NCI-H446 (cell line): ENCODE results near the gene DUSP28.
A peak's percentile ranks its signal among the peaks of the same experiment; 100 is the strongest.
"Not testable (repeated sequence)": the region's sequence is repeated elsewhere in the genome, so short reads cannot be mapped to it uniquely, and the experiment has no call there.

ENCODE experiments used
- DNase-seq, 2 experiments: peaks; one replicate each; lab custom pipeline; 2025; lab: John Stamatoyannopoulos, UW

Gene DUSP28, protein sequence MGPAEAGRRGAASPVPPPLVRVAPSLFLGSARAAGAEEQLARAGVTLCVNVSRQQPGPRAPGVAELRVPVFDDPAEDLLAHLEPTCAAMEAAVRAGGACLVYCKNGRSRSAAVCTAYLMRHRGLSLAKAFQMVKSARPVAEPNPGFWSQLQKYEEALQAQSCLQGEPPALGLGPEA

DNA sequence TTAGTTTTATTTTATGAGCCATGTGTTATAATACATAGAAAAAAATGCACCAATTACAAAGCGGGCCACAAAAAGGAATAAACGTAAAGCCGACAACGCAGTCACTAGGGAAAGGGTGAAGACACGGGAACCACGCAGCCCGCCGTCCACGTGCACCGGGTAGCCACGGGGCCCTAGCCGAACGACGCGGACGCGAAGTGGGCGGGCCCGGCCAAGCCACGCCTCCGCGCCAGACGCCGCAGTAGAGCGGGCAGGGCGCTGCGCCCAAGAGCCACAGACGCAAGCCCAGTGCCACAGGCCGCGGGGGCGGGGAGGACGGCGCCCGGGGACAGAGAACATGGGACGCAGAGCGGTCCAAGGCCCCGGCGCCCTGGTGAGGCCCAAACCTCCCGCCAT lies at the start of gene DUSP28:
TSS of gene DUSP28 (plus strand) at position 274 of the 396 bp plus-strand sequence. CDS start 328 bp downstream, outside the sequence.
- DNase-seq: peak; percentile 54 to 92

DNA sequence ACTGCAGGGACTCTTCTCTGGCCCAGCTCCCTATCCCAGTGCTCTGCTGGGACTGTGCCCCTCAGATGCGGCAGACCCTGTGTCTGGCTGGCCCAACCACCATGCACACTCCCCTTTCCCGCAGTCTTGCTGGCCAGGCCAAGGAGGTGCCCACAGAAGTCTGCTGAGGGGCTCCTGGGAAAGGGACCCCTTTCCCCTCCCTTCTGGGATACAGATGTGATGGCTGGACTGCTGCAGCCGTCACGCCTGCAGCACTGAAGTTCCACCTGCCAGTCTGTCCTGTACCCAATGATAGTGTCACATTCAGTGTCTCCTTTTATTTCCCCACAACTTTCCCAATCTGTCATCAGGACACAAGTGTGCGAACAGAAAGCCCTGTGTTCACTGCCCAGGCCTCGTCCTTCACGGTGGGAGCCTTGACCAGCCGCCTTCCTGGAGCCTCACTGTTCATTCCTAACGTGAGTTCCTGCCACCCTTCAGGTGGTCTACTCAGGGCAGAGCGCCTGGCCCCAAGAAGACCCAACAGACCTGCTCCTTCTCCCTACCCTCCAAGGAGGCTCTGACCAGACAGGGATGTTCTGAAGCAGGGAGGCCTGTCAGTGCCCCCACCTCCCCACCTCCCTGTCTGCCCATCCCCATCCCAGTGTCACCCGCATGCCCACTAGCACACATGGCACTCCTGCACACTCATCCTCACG lies 49.5 kb upstream of the DUSP28 start:
- no peak for DNase-seq

DNA sequence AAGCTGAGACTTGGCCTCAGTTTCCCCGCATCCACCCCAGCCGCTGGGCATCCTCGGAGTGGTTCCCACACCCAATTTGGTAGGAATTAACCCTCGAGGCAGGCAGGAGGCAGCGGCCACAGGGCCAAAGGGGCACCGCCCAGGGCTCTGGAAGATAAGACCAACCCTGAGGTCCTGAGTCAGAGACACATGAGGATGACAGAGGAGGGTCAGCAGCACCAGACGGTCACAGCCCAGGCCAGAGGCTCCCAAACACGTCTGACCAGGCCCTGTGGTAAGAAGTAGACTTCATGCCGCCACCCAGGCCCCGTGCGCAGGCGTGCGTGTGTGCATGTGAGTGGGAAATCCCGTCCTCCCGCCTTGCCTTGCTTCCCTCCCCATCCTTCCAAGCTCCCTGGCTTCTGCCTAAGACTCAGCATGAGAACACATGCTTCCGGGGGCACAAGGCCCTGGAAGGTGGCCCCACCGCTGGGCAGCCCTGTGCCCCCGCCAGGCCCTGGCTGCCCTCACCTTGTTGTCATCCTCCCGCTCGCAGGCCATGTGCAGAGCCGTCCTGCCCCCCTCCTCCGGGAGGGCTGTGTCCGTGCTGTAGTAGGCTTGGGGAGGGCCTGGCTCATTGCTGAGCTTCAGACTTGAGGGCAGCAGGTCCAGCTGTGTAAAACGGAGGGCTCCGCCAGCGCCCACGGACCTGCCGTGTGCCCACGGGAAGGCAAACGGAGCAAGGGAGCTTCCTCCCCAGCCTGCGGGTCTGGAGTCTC lies 48.6 kb upstream of the DUSP28 start:
- DNase-seq: no peak

DNA sequence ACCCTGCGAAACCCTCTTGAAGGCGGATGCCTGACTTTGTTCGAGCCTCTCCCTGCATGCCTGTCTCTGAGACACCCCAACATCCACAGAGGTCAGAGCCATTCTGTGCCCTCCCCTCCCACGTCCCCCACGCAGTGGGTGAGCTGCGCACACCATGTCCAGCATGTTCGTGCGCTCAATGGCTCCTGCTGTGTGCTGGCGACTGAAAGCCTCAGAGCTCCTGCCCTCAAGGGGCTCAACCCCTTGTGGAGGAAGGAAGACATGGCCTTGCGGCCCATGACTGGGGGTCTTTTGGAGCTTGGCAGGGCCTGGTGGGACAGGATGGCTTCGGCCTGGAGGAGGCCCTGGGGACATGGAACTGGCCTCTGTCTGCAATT lies 48.1 kb upstream of the DUSP28 start:
- DNase-seq: no peak

DNA sequence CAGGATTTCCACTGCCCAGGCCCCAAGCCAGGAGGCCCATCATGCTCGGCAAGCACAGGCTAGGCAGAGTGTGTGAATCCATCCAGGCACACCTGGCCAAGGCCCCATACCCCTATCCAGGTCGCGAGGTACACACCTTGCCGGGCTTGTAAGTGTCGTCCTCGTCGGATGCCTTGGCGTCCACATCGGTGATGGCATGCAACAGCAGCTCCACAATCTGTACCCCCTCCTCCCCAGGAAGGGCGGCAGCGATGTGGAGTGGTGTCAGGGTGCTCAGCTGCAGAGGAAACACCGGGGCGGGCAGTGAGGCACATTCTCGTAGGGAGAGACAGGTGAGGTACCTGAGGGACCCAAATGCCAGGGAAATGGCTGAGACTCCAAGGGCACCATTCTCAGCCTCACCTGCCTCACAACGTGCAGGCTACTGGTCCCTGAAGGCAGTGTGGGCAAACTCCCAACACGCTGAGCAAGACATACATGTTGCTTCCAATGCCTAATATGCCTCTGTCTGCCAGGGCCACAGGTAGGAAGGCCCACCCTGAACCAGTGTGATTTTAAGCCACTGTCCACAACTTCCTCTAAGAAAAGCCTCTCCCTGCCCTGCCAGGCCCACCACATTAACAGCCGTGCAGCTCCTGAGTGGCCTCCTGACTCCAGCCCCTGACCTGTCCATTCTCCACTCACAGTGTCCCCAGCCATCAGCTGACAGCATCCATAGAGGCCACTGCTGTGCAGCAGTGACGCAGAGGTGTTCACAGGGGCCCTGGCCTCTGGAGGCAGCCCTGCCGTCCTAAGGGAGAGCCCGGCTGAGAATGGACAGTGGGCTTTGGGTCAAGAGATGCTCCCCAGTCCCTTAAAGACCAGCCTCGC lies 47.3 kb upstream of the DUSP28 start:
- DNase-seq: no peak

DNA sequence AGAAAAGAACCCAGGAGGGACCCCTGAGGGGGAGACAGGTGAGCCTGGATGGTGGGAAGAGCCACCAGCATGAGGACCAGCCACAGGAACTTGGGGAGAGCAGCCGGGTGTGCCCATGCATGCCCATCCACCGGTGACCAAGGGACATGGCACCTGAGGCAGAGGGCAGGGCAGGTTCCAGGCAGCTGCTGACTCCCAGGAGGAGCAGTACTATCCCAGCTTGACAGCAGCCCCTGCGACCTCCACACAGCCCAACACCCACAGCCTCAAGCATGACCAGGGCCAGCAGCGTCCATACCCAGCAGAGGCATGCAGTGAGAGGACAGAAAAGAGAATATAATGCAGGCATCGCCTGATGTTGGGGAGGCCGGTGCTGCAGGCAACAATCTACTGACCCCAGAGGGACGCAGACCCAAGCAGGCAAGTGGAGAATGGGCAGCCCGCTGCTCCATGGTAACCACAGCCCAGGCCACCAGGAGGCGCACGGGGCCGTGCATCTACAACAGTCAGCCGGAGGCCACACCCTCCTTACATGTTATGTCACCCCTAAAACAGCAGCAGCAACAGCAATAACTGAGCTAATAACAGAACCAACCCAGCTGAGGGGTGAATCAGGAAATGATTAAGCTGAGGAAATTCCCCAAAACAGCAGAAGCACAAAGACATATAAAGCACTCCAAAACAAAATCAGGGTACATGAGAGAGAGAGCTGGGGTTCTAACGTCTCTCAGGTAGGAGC lies 46.4 kb upstream of the DUSP28 start:
- peak in 1 of 2 experiments; percentile 45 for DNase-seq

DNA sequence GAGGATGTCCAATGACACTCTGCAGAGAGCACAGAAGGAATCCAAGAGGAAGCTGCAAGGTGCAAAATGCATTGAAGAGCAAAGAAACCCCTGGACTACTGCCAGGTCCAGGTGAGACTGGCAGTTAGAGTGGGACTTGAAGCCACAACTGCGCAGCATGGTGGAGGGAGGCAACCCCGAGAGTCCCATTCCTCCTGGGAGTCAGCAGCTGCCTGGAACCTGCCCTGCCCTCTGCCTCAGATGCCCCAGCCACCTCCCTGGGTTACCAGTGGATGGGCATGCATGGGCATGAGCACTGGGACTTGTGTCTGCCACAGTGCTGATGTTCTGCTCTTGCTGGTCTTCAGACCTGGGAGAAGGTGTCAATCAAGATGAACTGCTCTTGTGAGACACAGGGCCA lies 45.5 kb upstream of the DUSP28 start:
- DNase-seq: no peak

DNA sequence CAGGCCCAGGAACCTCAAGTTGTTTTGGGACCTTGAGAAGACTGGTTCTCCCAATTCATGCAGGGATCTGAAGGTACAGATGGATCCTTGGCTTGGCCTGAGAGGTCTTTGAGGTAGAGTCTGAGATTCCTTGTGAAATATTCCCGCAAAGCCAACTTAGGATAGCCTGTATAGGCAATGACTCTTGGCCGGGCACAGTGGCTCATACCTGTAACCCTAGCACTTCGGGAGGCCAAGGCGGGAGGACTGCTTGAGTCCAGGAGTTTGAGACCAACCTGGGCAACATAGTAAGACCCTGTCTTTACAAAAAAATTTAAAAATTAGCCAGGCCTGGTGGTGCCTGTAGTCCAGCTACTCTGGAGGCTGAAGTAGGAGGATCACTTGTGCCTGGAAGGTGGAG lies 42.8 kb upstream of the DUSP28 start:
- no peak for DNase-seq

DNA sequence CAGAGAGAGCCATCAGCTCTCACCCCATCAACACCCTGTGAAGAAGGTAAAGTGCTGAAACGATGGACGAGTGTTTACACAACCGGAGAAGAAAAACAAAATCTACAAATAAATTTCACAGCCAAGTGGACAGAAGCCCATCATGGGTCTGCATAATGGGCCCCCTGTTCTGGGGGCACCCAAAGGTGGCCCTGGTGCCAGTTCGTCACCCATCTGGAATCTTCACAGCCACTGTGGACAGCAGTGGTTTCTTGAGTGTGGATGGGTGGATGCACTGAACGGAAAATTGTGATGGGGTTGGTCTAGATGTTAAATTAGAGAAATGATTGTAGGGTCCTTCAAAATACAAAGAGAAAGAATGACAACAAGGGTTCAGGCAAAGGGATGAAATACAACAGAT lies 41.2 kb upstream of the DUSP28 start:
- no peak for DNase-seq

DNA sequence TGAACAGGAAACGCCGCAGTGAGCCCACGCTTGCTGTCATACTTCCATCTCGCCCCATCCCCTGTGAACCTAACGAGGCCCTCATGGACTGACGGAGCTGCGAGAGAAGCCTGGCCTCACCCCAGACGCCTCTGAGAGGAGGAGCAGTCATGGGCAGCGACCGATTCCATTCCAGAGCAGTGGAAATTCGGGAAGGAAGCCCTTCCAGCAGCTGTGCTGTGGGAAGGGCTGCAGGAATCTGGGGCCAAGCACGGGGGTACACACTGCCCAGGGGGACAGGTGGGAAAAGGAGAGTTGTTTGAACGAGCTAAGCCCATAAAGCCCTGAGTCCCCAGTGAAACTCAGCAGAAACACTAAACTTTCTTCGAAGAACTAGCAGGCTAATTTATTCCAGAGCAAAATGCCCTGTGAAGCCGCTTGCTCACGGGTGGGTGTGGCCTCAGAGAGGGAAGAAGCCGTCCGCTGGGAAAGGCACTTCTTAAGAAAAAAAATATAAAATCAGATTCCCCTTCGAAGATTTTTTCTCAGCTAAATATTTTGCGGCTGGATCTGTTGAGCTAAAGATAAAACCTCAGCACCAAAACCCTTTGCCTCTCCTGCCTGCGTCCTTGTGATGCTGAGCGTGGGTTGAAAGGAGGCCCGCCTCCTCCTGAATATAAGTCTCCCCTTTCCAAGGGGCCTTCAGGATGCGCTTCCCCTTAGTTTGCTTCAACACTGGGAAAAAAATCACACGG lies 40.6 kb upstream of the DUSP28 start:
- no peak for DNase-seq

DNA sequence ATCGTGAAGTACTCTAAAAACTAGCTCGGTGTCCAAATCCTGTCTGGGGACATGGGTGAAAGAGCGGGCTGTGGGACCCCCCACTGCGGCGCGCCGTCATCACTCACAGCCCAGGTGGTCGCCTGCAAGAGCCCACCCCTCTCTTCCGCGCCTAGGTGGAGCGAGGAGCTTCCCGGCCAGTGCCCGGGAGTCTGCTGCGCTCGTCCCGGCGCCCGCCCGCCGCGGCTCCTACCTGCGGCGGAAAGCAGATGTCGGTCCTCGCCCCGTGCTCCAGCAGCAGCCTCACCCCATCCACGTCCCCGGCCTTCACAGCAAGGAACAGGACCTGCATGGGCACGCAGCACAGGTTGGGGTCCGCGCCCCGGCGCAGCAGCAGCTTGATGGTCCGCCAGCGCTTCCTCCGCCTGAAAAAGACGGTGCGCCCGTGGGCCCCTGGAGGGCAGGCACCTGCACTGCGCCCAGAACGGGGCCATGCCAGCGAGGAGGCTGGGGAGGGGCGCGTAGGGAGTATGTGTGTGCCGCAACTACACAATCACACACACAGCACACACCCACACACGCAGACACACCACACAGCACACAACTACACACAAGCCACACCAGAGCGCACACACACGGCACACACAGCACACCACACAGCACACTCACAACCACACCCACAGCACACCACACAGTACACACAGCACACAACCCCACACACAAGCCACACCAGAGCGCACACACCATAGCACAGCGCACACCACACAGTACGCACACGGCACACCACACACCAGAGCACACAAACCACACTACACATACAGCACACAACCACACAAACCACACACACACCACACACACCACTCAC lies 39.8 kb upstream of the DUSP28 start:
- DNase-seq: no peak

DNA sequence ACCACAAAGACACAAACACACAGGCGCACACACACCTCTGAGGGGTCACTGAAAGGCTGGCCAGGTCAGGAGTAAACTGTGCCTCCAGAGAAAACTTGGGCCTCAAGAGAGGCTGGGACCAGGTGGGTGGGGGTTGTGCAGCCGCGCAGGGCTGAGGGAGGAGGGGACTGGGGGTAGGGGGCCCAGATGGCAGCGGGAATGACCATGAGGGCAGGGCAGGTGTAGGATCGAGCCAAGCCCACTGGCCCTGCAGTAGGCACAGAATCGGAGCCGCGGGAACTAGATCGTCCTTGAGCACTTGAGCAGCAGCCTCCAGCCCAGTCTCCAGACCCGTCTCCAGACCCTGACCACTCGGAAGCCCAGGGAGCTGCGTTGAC lies 39.2 kb upstream of the DUSP28 start:
- DNase-seq: no peak

DNA sequence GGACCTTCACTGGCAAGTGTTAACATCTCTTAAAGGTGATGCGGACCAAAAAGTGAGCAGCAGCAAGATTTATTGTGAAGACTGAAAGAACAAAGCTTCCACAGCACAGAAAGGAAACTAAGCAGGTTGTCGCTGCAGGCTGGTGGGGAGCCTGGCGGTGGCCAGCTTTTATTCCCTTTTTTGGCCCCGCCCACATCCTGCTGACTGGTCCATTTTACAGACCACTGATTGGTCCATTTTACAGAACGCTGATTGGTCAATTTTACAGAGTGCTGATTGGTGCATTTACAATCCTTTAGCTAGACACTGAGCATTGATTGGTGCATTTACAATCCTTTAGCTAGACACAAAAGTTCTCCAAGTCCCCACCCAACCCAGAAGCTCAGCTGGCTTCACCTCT lies 38.3 kb upstream of the DUSP28 start:
- not testable (repeated sequence) for DNase-seq

DNA sequence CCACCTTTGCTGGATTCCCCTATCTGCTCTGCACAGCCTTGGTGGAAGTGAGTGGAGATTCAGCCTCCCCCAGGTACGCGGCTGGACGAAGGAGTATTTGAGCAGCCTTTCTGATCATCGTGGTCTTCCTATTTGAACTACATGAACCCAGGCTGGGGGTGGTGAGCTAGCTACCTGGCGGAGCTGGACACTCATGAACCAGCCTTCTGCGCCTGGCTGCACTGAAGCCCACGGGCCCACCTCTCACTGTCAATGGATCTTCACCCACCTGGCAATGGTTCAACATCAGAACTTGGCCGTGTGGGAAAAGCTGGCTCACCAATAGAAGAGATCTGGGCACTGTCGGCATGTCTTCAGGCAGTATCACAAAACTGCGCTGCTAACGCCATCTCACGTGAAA lies 37.8 kb upstream of the DUSP28 start:
- no peak for DNase-seq

DNA sequence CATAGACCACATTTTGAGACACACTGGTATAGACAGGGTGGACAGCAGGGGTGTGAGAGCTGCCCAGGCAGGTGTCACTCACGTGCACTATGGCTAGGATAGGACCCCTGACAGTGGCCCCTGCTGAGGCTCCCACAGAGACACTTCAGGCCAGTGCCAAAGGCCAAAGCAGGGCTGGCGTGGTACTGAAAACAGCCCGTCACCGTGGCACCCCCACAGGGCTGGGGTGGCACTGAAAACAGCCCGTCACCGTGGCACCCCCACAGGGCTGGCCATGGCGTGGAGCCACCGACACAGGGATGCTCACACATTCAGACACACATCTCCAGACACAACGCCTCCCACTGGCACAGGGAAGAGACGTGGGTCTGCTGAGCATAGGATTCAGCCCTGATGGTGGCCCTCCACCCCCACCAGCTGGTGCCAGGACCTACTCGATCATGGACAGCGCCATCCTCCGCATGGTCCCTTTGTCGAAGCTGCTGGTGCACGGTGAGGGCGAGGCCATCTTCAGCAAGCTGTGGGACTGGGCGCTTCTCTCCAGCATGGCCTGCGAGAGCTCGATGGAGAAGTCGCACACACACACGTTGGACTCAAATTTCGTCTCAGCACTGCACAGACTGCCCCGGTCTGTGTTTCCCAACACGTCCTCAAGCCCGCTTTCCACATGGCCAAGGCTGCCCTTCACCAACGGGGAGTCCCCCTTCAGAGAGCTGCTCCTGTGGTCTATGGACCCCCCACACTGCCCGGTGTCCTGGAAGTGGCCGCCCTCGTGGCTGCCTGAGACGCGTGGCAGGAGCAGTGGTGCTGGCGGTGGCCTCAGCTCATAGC lies 36.5 kb upstream of the DUSP28 start:
- no peak for DNase-seq

DNA sequence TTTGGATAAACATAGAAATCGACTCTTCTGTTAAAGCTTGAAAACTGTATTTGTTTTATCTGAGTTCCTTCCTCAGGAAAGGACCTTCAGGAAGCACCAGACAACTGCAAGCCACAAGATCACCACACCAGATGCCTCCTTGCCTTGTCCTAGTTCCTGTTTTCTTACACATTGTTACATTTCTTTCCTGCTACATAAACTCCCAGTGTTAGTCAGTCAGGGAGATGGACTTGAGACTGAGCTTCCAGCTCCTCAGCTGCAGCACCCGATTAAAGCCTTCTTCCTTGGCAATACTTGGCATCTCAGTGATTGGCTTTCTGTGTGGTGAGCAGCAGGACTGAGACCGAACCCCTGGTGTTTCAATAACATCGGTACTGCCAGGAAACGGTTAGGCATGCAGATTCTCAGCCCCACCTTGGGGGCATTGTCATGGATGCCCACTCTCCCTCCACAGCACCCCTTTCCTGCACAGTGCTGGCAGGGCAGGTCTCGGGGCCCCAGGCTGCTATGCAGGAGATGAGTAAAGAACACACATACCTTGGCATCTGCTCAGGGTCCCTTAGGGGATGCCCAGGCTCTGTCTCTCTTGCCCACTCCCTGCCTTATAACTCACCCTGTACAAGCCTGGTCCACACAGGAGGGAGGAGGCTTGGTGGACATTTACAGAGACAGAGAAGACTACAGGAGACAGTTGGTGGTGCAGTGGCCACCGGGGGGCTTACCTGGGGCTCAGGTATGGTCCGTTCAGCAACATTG lies 35.0 kb upstream of the DUSP28 start:
- DNase-seq: no peak

DNA sequence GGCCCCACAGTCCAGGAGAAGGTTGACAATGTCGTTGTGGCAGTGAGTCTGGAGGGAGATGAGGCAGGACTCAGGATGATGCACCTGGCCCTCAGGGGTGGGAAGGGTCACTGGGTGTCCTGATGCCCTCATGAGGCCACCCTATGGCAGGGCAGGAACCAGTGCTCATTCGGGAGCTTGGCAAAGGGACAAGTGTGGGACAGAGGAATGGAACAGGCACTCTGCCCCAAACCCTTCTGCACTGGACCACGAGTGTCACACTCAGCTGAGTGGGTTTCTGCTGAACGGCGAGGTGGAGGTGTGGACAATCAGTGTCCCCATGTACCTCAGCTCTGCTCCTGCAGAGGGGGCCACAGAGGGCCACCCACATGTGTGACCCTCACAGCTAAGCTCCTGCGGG lies 34.4 kb upstream of the DUSP28 start:
- no peak for DNase-seq

DNA sequence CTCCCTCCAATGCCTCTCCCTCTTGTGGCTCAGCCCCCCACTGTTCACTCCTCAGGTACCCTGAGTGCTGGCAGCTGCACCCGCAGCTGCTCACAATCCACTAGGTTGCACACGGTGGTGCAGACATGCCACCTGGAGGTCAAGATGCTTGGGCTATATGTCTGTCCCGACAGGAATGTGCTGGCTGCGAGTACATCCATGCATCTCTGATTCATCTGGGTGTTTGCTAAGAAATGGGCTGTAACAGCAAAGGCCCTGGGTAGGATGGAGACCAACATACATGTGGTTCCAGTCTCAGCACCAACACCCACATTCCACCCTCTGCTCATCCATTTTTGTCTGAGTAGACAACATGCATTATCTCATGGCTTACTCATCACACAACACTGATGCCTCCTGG lies 33.6 kb upstream of the DUSP28 start:
- DNase-seq: no peak
